Measurements from ENCODE around the gene BPTF.

DNA sequence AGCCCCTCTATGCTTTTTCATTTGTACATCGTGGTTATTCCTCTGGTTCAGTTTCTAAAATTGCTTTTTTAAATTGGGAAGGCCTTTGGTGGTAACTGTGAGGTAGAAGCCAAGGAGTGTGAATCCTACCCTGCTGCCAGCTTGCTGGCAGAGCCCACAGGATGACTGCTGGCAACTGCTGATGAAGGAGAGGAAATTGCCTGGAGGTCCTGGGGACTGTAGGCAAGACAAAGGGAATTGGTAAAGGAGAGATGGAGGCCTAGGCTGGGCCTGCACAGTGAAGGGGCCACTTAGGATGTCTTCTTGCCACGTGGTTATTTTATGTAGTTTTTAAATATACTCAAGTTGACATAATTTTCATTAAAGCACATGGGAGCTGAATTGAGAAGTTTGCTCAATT is 155.2 kb downstream of the BPTF start:
- TF ChIP-seq ZNF658 (tag by site-specific recombination; IDR thresholded peaks at IDR 0.05): no peak
- TF ChIP-seq, protein P1, sequence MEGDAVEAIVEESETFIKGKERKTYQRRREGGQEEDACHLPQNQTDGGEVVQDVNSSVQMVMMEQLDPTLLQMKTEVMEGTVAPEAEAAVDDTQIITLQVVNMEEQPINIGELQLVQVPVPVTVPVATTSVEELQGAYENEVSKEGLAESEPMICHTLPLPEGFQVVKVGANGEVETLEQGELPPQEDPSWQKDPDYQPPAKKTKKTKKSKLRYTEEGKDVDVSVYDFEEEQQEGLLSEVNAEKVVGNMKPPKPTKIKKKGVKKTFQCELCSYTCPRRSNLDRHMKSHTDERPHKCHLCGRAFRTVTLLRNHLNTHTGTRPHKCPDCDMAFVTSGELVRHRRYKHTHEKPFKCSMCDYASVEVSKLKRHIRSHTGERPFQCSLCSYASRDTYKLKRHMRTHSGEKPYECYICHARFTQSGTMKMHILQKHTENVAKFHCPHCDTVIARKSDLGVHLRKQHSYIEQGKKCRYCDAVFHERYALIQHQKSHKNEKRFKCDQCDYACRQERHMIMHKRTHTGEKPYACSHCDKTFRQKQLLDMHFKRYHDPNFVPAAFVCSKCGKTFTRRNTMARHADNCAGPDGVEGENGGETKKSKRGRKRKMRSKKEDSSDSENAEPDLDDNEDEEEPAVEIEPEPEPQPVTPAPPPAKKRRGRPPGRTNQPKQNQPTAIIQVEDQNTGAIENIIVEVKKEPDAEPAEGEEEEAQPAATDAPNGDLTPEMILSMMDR (tag by site-specific recombination; IDR thresholded peaks at IDR 0.05): no peak
